WTC11 (cell line): ENCODE results near the gene NAA50. TPM values are rescaled to one million over a fixed set of nuclear protein-coding genes. Genes with fewer than 3 reads are reported as not detected.

Source experiments
- ATAC-seq: fragments of 200-7000 bp; cut with Tn5 transposase; 2 replicates; pipeline ENCODE4 v1.10.0; 2021; ENCODE audit warnings: mild to moderate bottlenecking, moderate library complexity
- CTCF ChIA-PET: fragments of 300-600 bp; sonication (Branson Sonifier 250); formaldehyde crosslinking; loops from one replicate; lab custom pipeline; 2021; ENCODE audit warnings: antibody characterized with exemption; lab: Charles Lee
- POLR2A ChIA-PET: fragments of 350-600 bp; sonication (Branson Sonifier 250); formaldehyde crosslinking; loops from one replicate; lab custom pipeline; 2021; ENCODE audit warnings: antibody characterized with exemption; lab: Charles Lee
- DNase-seq: peaks from one replicate; pipeline ENCODE4 v3.0.0; 2021; ENCODE audit warnings: low spot score
- H3K27ac Mint-ChIP-seq: 2 replicates; pipeline ENCODE4 v1.8.0; 2021; ENCODE audit warnings: mixed read lengths
- H3K27me3 Mint-ChIP-seq: 2 replicates; pipeline ENCODE4 v1.8.0; 2021; ENCODE audit warnings: low read depth, mild to moderate bottlenecking, moderate library complexity, mixed read lengths
- H3K36me3 Mint-ChIP-seq: 2 replicates; pipeline ENCODE4 v1.8.0; 2021; ENCODE audit warnings: mixed read lengths
- H3K4me1 Mint-ChIP-seq: 2 replicates; pipeline ENCODE4 v1.8.0; 2022; ENCODE audit warnings: mixed read lengths
- H3K4me3 Mint-ChIP-seq: 2 replicates; pipeline ENCODE4 v1.8.0; 2021; ENCODE audit warnings: mild to moderate bottlenecking, moderate library complexity, mixed read lengths
- H3K9me3 Mint-ChIP-seq: 2 replicates; pipeline ENCODE4 v1.8.0; 2021; ENCODE audit warnings: mixed read lengths
- CBFB ChIP-seq: sonication (generic); formaldehyde crosslinking; IDR thresholded peaks from 2 replicates; pipeline ENCODE4 v1.8.1; 2022; ENCODE audit warnings: mild to moderate bottlenecking, low read depth, missing genetic modification reagents
- GRHL2 ChIP-seq: fragments of 250-450 bp; sonication (Bioruptor Pico); IDR thresholded peaks from 2 replicates; pipeline ENCODE4 v1.8.0; 2022; ENCODE audit warnings: mild to moderate bottlenecking, moderate library complexity; ENCODE audit not compliant: insufficient replicate concordance, severe bottlenecking
- KAT7 ChIP-seq: sonication (generic); formaldehyde crosslinking; IDR thresholded peaks from 2 replicates; pipeline ENCODE4 v1.8.1; 2023; ENCODE audit warnings: missing genetic modification reagents, mild to moderate bottlenecking, borderline replicate concordance
- MXD4 ChIP-seq: fragments of 250-450 bp; sonication (Bioruptor Pico); IDR thresholded peaks from 2 replicates; pipeline ENCODE4 v1.8.0; 2021; ENCODE audit warnings: mild to moderate bottlenecking, moderate library complexity, borderline replicate concordance
- NFYB ChIP-seq: sonication (generic); formaldehyde crosslinking; conservative IDR thresholded peaks from 2 replicates; pipeline ENCODE4 v1.8.0; 2022; ENCODE audit warnings: low read depth, missing genetic modification reagents
- NR1H2 ChIP-seq: sonication (generic); formaldehyde crosslinking; IDR thresholded peaks from 2 replicates; pipeline ENCODE4 v1.9.0; 2021; ENCODE audit warnings: mild to moderate bottlenecking, moderate library complexity, missing genetic modification reagents
- OVOL2 ChIP-seq: fragments of 250-450 bp; sonication (Bioruptor Pico); IDR thresholded peaks from 2 replicates; pipeline ENCODE4 v1.9.0; 2021; ENCODE audit warnings: mild to moderate bottlenecking, borderline replicate concordance
- SOX15 ChIP-seq: fragments of 250-450 bp; sonication (Bioruptor Pico); IDR thresholded peaks from 2 replicates; pipeline ENCODE4 v1.9.0; 2021; ENCODE audit warnings: mild to moderate bottlenecking
- TEAD1 ChIP-seq: sonication (generic); formaldehyde crosslinking; IDR thresholded peaks from 2 replicates; pipeline ENCODE4 v1.8.0; 2022; ENCODE audit warnings: mild to moderate bottlenecking, missing genetic modification reagents
- ZNF219 ChIP-seq: sonication (generic); formaldehyde crosslinking; IDR thresholded peaks from 2 replicates; pipeline ENCODE4 v1.8.0; 2023; ENCODE audit warnings: missing genetic modification reagents, mild to moderate bottlenecking, borderline replicate concordance
- ZNF232 ChIP-seq: sonication (generic); formaldehyde crosslinking; IDR thresholded peaks from 2 replicates; pipeline ENCODE4 v1.8.0; 2022; ENCODE audit warnings: mild to moderate bottlenecking, missing genetic modification reagents
- ZNF317 ChIP-seq: sonication (generic); formaldehyde crosslinking; IDR thresholded peaks from 2 replicates; pipeline ENCODE4 v1.8.1; 2023; ENCODE audit warnings: low read depth, mild to moderate bottlenecking, moderate library complexity, missing genetic modification reagents, borderline replicate concordance
- total RNA-seq: library from RNA; stranded (reverse); gene quantifications from 3 replicates; pipeline ENCODE4 v1.2.3, GENCODE V29; 2021
- TF ChIP-seq, protein P1 (sequence below): fragments of 250-450 bp; sonication (Bioruptor Pico); conservative IDR thresholded peaks from 2 replicates; pipeline ENCODE4 v1.9.0; 2021; ENCODE audit warnings: mild to moderate bottlenecking
- TF ChIP-seq, protein P2 (sequence below): sonication (generic); formaldehyde crosslinking; IDR thresholded peaks from 2 replicates; pipeline ENCODE4 v1.8.0; 2022; ENCODE audit warnings: mild to moderate bottlenecking, missing genetic modification reagents
- TF ChIP-seq, protein P3 (sequence below): fragments of 200-600 bp; IDR thresholded peaks from 2 replicates; pipeline ENCODE4 v1.8.0; 2022; ENCODE audit warnings: antibody characterized with exemption
- TF ChIP-seq, protein P4 (sequence below): sonication (generic); formaldehyde crosslinking; IDR thresholded peaks from 2 replicates; pipeline ENCODE4 v1.8.1; 2023; ENCODE audit warnings: mild to moderate bottlenecking, missing genetic modification reagents, borderline replicate concordance
- TF ChIP-seq, protein P5 (sequence below): sonication (generic); formaldehyde crosslinking; conservative IDR thresholded peaks from 2 replicates; pipeline ENCODE4 v1.8.1; 2023; ENCODE audit warnings: mild to moderate bottlenecking, low read depth, missing genetic modification reagents, moderate library complexity
- TF ChIP-seq, protein P6 (sequence below): sonication (generic); formaldehyde crosslinking; IDR thresholded peaks from 2 replicates; pipeline ENCODE4 v1.8.0; 2023; ENCODE audit warnings: missing genetic modification reagents, mild to moderate bottlenecking, borderline replicate concordance

Gene NAA50
- total RNA-seq, 1 experiment from 2014 or later: 193 TPM

DNA sequence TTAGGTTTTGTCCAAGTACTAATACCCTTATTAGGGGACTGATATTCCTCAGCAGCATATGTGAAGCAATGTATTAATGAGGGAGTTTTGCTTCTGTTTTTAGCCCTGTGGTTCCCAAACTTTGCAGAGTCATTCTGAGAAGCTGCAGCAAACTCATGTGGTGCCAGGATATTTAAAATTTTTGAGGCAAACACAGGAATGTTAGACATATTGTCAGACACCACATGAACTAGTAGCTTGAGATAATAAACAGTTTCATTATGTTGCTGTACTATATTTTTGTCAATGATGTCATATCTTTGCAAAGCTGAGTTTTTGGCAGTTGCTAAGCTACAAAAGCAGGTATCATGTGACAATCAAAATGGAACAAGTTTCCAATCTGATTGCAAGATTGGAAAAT, 37.4 kb upstream of the NAA50 start:
- peaks cover 10% of the 10 kb centered on the region for H3K36me3 Mint-ChIP-seq
- DNase-seq (no peak), ATAC-seq (no peak)
- H3K4me1 Mint-ChIP-seq: peaks cover 9% of the 10 kb centered on the region
- ChIA-PET POLR2A (no interaction called here), CTCF (interaction anchor here (1.1 kb wide), 2 partner anchors 38 to 47 kb away, joined by 3 to 6 read pairs; no protein-coding TSS in a partner anchor)
- H3K27me3 Mint-ChIP-seq: no peaks in the 10 kb centered on the region
- TF ChIP-seq, protein P1, sequence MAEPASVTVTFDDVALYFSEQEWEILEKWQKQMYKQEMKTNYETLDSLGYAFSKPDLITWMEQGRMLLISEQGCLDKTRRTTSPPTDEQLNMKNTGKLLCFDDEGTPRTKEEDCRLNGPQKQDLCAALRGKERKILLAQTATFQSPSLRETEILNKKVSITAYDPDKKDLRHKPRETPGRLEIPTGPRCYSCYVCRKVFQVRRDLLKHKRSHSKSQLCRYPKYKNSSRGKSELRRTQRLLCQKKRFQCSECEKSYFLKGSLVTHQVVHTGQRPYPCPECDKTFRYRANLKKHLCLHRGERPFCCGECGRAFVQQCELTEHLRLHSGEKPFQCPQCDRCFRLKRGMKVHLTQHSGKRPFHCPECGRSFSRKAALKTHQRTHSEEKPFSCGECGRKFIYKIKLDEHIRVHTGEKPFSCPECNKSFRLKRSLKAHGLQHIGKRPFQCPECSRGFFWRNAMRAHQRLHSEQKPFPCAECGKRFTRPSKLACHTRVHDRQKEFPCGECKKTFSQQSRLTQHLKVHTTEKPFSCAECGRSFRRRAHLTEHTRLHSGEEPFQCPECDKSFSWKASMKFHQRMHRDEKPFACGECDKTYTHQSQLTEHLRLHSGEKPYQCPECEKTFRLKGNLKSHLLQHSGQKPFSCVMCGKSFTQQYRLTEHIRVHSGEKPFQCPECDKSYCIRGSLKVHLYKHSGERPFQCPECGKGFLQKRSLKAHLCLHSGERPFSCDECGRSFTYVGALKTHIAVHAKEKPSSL: no peak
- TF ChIP-seq ZNF317 (CRISPR knock-in tag): no peak
- TF ChIP-seq CBFB (CRISPR knock-in tag): no peak
- TF ChIP-seq NFYB (CRISPR knock-in tag): no peak
- TF ChIP-seq MXD4 (CRISPR knock-in tag): no peak
- TF ChIP-seq ZNF232: no peak
- no peak for TF ChIP-seq NR1H2
- TF ChIP-seq SOX15 (CRISPR knock-in tag): no peak
- TF ChIP-seq TEAD1: no peak
- no peak for TF ChIP-seq GRHL2 (CRISPR knock-in tag)
- no peak for TF ChIP-seq KAT7
- TF ChIP-seq, protein P2, sequence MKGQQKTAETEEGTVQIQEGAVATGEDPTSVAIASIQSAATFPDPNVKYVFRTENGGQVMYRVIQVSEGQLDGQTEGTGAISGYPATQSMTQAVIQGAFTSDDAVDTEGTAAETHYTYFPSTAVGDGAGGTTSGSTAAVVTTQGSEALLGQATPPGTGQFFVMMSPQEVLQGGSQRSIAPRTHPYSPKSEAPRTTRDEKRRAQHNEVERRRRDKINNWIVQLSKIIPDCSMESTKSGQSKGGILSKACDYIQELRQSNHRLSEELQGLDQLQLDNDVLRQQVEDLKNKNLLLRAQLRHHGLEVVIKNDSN (CRISPR knock-in tag): no peak
- TF ChIP-seq, protein P3, sequence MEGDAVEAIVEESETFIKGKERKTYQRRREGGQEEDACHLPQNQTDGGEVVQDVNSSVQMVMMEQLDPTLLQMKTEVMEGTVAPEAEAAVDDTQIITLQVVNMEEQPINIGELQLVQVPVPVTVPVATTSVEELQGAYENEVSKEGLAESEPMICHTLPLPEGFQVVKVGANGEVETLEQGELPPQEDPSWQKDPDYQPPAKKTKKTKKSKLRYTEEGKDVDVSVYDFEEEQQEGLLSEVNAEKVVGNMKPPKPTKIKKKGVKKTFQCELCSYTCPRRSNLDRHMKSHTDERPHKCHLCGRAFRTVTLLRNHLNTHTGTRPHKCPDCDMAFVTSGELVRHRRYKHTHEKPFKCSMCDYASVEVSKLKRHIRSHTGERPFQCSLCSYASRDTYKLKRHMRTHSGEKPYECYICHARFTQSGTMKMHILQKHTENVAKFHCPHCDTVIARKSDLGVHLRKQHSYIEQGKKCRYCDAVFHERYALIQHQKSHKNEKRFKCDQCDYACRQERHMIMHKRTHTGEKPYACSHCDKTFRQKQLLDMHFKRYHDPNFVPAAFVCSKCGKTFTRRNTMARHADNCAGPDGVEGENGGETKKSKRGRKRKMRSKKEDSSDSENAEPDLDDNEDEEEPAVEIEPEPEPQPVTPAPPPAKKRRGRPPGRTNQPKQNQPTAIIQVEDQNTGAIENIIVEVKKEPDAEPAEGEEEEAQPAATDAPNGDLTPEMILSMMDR: no peak
- TF ChIP-seq ZNF219 (CRISPR knock-in tag): no peak
- TF ChIP-seq, protein P4, sequence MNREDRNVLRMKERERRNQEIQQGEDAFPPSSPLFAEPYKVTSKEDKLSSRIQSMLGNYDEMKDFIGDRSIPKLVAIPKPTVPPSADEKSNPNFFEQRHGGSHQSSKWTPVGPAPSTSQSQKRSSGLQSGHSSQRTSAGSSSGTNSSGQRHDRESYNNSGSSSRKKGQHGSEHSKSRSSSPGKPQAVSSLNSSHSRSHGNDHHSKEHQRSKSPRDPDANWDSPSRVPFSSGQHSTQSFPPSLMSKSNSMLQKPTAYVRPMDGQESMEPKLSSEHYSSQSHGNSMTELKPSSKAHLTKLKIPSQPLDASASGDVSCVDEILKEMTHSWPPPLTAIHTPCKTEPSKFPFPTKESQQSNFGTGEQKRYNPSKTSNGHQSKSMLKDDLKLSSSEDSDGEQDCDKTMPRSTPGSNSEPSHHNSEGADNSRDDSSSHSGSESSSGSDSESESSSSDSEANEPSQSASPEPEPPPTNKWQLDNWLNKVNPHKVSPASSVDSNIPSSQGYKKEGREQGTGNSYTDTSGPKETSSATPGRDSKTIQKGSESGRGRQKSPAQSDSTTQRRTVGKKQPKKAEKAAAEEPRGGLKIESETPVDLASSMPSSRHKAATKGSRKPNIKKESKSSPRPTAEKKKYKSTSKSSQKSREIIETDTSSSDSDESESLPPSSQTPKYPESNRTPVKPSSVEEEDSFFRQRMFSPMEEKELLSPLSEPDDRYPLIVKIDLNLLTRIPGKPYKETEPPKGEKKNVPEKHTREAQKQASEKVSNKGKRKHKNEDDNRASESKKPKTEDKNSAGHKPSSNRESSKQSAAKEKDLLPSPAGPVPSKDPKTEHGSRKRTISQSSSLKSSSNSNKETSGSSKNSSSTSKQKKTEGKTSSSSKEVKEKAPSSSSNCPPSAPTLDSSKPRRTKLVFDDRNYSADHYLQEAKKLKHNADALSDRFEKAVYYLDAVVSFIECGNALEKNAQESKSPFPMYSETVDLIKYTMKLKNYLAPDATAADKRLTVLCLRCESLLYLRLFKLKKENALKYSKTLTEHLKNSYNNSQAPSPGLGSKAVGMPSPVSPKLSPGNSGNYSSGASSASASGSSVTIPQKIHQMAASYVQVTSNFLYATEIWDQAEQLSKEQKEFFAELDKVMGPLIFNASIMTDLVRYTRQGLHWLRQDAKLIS: no peak
- no peak overlapping the region for H3K4me3 Mint-ChIP-seq
- H3K9me3 Mint-ChIP-seq: no peaks in the 10 kb centered on the region
- no peak overlapping the region; the same call in 1 of the 2 replicates for H3K27ac Mint-ChIP-seq

DNA sequence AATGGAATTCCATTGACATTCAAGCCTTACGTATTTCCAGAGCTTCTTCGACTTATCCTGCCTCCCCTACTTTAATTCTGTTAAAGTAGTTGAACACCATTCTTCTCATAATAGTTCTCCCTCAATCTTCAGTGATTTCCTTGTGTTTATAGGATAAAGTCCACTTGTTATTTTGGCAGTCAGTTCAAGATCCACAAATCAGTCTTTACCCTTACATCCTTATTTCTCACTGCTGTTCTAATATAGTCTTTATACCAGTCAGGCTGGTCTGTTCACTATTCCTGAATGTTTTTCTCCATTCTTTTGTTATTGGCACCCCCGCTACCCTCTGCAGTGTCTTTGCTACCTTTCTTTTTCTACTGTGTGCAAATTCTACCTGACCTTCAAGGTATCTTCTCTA, 30.5 kb upstream of the NAA50 start:
- no peak for ATAC-seq
- 0 out of 2 replicates have a peak overlapping the region, but pooled peaks have one; percentile 54 for H3K27ac Mint-ChIP-seq
- no peaks in the 10 kb centered on the region for H3K36me3 Mint-ChIP-seq
- no peaks in the 10 kb centered on the region for H3K27me3 Mint-ChIP-seq
- DNase-seq: no peak
- H3K9me3 Mint-ChIP-seq: no peaks in the 10 kb centered on the region
- ChIA-PET CTCF (interaction anchor here (1.3 to 1.6 kb wide), 2 partner anchors 32 to 49 kb away, joined by 3 to 5 read pairs; no protein-coding TSS in a partner anchor), POLR2A (interaction anchor here (0.7 kb wide), 1 partner anchor 336 kb away, joined by 3 read pairs; no protein-coding TSS in a partner anchor)
- H3K4me1 Mint-ChIP-seq: peaks cover 23% of the 10 kb centered on the region
- H3K4me3 Mint-ChIP-seq: no peak overlapping the region
- TF ChIP-seq, protein P5, sequence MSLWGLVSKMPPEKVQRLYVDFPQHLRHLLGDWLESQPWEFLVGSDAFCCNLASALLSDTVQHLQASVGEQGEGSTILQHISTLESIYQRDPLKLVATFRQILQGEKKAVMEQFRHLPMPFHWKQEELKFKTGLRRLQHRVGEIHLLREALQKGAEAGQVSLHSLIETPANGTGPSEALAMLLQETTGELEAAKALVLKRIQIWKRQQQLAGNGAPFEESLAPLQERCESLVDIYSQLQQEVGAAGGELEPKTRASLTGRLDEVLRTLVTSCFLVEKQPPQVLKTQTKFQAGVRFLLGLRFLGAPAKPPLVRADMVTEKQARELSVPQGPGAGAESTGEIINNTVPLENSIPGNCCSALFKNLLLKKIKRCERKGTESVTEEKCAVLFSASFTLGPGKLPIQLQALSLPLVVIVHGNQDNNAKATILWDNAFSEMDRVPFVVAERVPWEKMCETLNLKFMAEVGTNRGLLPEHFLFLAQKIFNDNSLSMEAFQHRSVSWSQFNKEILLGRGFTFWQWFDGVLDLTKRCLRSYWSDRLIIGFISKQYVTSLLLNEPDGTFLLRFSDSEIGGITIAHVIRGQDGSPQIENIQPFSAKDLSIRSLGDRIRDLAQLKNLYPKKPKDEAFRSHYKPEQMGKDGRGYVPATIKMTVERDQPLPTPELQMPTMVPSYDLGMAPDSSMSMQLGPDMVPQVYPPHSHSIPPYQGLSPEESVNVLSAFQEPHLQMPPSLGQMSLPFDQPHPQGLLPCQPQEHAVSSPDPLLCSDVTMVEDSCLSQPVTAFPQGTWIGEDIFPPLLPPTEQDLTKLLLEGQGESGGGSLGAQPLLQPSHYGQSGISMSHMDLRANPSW (CRISPR knock-in tag): no peak
- no peak for TF ChIP-seq NFYB (CRISPR knock-in tag)
- no peak for TF ChIP-seq OVOL2
- TF ChIP-seq, protein P6, sequence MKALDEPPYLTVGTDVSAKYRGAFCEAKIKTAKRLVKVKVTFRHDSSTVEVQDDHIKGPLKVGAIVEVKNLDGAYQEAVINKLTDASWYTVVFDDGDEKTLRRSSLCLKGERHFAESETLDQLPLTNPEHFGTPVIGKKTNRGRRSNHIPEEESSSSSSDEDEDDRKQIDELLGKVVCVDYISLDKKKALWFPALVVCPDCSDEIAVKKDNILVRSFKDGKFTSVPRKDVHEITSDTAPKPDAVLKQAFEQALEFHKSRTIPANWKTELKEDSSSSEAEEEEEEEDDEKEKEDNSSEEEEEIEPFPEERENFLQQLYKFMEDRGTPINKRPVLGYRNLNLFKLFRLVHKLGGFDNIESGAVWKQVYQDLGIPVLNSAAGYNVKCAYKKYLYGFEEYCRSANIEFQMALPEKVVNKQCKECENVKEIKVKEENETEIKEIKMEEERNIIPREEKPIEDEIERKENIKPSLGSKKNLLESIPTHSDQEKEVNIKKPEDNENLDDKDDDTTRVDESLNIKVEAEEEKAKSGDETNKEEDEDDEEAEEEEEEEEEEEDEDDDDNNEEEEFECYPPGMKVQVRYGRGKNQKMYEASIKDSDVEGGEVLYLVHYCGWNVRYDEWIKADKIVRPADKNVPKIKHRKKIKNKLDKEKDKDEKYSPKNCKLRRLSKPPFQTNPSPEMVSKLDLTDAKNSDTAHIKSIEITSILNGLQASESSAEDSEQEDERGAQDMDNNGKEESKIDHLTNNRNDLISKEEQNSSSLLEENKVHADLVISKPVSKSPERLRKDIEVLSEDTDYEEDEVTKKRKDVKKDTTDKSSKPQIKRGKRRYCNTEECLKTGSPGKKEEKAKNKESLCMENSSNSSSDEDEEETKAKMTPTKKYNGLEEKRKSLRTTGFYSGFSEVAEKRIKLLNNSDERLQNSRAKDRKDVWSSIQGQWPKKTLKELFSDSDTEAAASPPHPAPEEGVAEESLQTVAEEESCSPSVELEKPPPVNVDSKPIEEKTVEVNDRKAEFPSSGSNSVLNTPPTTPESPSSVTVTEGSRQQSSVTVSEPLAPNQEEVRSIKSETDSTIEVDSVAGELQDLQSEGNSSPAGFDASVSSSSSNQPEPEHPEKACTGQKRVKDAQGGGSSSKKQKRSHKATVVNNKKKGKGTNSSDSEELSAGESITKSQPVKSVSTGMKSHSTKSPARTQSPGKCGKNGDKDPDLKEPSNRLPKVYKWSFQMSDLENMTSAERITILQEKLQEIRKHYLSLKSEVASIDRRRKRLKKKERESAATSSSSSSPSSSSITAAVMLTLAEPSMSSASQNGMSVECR (CRISPR knock-in tag): no peak
